T-helper 17 cell (primary cell): ENCODE results near the gene STAU1. TPM values are rescaled to one million over a fixed set of nuclear protein-coding genes. Genes with fewer than 3 reads are reported as not detected.
"Not testable (repeated sequence)": the region's sequence is repeated elsewhere in the genome, so short reads cannot be mapped to it uniquely, and the experiment has no call there.

Experiments used
- ATAC-seq: fragments of 150-1000 bp; cut with Tn5 transposase; 2 replicates; pipeline ENCODE4 v1.10.0; 2021; ENCODE audit warnings: mild to moderate bottlenecking, moderate library complexity
- DNase-seq, 3 donors: peaks; one replicate each; pipeline versions ENCODE4 v3.0.0 to v3.0.0-alpha.2; 2020 to 2021
- H3K9me3 ChIP-seq: one replicate; pipeline ENCODE4 v1.7.0; 2013; ENCODE audit warnings: low read length, mild to moderate bottlenecking; ENCODE audit not compliant: control insufficient read depth, poor library complexity, severe bottlenecking
- H3K27ac Mint-ChIP-seq: one replicate; pipeline ENCODE4 v1.8.0; 2022; ENCODE audit warnings: mild to moderate bottlenecking, moderate library complexity, mixed read lengths
- H3K27me3 Mint-ChIP-seq: one replicate; pipeline ENCODE4 v1.8.0; 2022; ENCODE audit warnings: mixed read lengths
- H3K36me3 Mint-ChIP-seq: one replicate; pipeline ENCODE4 v1.8.0; 2022; ENCODE audit warnings: low read depth, mixed read lengths
- H3K4me1 Mint-ChIP-seq: one replicate; pipeline ENCODE4 v1.8.0; 2022; ENCODE audit warnings: mild to moderate bottlenecking, mixed read lengths
- H3K4me3 Mint-ChIP-seq: one replicate; pipeline ENCODE4 v1.8.0; 2022; ENCODE audit warnings: mild to moderate bottlenecking, moderate library complexity, mixed read lengths
- total RNA-seq, 4 donors: library from RNA in 2 of 4; stranded (reverse) in 2 of 4; gene quantifications; one replicate each; pipeline ENCODE4 v1.2.3 and lab custom pipeline; 2022 to 2026

Gene STAU1
- total RNA-seq, 2 donors from 2014 or later, result 45.6 to 62.5 TPM

DNA sequence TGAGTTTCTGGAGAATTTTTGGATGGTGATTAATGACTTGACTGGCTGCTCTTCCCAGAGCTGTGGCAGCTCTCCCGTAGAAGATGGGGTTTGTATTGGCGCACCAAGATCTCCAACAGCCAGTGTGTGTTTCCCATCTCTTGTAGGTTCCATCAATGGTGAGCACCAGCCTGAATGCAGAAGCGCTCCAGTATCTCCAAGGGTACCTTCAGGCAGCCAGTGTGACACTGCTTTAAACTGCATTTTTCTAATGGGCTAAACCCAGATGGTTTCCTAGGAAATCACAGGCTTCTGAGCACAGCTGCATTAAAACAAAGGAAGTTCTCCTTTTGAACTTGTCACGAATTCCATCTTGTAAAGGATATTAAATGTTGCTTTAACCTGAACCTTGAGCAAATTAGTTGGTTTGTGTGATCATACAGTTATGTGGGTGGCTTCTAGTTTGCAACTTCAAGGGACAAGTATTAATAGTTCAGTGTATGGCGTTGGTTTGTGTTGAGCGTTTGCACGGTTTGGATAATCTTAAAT, 91.9 kb downstream of the STAU1 start:
- Mint-ChIP-seq H3K27me3 (no peaks in the 10 kb centered on the region), H3K27ac (no peak overlapping the region), H3K36me3 (peaks cover 10% of the 10 kb centered on the region), H3K4me1 (peaks cover 10% of the 10 kb centered on the region), H3K4me3 (no peak overlapping the region)
- ATAC-seq (no peak), DNase-seq (no peak)
- no peaks in the 10 kb centered on the region for H3K9me3 ChIP-seq

- H3K27me3 Mint-ChIP-seq, result no peaks in the 10 kb centered on the region
- H3K27ac Mint-ChIP-seq, result no peak overlapping the region
- no peak for DNase-seq
- H3K9me3 ChIP-seq, result no peaks in the 10 kb centered on the region
- H3K4me3 Mint-ChIP-seq, result no peak overlapping the region
- H3K4me1 Mint-ChIP-seq, result peaks cover 3% of the 10 kb centered on the region
- H3K36me3 Mint-ChIP-seq, result peaks cover 7% of the 10 kb centered on the region
- no peak for ATAC-seq
Measured at GRCh38 chr20:49091762-49092161, 96.4 kb downstream of the STAU1 start.

- H3K36me3 Mint-ChIP-seq, result peaks cover 4% of the 10 kb centered on the region
- DNase-seq (no peak), ATAC-seq (no peak)
- no peaks in the 10 kb centered on the region for H3K27me3 Mint-ChIP-seq
- no peaks in the 10 kb centered on the region for H3K9me3 ChIP-seq
- H3K27ac Mint-ChIP-seq, result no peak overlapping the region
- H3K4me1 Mint-ChIP-seq, result peaks cover 3% of the 10 kb centered on the region
- H3K4me3 Mint-ChIP-seq, result no peak overlapping the region
Measured at GRCh38 chr20:49091104-49091503, 97.0 kb downstream of the STAU1 start.

DNA sequence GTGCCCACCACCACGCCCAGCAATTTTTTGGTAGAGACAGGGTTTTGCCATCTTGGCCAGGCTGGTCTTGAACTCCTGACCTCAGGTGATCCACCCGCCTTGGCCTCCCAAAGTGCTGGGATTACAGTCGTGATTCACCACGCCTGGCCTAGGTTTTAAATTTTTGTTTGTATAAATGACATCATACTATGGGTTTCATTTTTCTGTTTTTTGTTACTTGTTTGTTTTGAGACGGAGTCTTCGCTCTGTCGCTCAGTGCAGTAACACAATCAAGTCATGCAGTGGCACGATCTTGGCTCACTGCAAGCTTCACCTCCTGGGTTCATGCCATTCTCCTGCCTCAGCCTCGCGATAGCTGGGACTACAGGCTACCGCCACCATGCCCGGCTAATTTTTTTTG, 105.8 kb downstream of the STAU1 start:
- H3K27me3 Mint-ChIP-seq, H3K36me3 Mint-ChIP-seq, H3K27ac Mint-ChIP-seq, DNase-seq, H3K9me3 ChIP-seq, H3K4me1 Mint-ChIP-seq, H3K4me3 Mint-ChIP-seq, ATAC-seq: not testable (repeated sequence)

GRCh38 chr20:49078310-49078709, 109.8 kb downstream of the STAU1 start:
- Mint-ChIP-seq H3K27me3 (no peaks in the 10 kb centered on the region), H3K4me3 (no peak overlapping the region), H3K4me1 (peaks cover 4% of the 10 kb centered on the region), H3K27ac (no peak overlapping the region), H3K36me3 (peaks cover 11% of the 10 kb centered on the region)
- ATAC-seq (no peak), DNase-seq (no peak)
- no peaks in the 10 kb centered on the region for H3K9me3 ChIP-seq

- Mint-ChIP-seq H3K27me3 (no peaks in the 10 kb centered on the region), H3K4me1 (peaks cover 4% of the 10 kb centered on the region), H3K36me3 (peaks cover 8% of the 10 kb centered on the region), H3K27ac (peak overlapping the region; percentile 49), H3K4me3 (no peak overlapping the region)
- DNase-seq (no peak), ATAC-seq (no peak)
- H3K9me3 ChIP-seq, result no peaks in the 10 kb centered on the region
Measured at GRCh38 chr20:49074521-49074920, 113.6 kb downstream of the STAU1 start.

Other genes with a start within 250 kb of the STAU1 start
- gene CSE1L, start 142.0 kb downstream of the STAU1 start, total RNA-seq, result 10 to 100 TPM; 26.8 to 33.0 TPM
- gene DDX27, start 31.1 kb upstream of the STAU1 start, total RNA-seq, result 10 to 100 TPM; 84.1 to 87.5 TPM
- gene ZNFX1, start 89.7 kb upstream of the STAU1 start, total RNA-seq, result 10 to 100 TPM; 54.0 to 58.8 TPM